ENCODE results near the gene ZNF136. TPM values are rescaled to one million over a fixed set of nuclear protein-coding genes. Genes with fewer than 3 reads are reported as not detected.

Gene ZNF136
- polyA plus RNA-seq, 1 experiment: 4.0 TPM

- peak; percentile 43 for DNase-seq (ENCODE audit: low read depth, low spot score)
- POLR2A ChIA-PET: interaction anchor here (0.6 to 0.8 kb wide), 5 partner anchors 17 to 285 kb away, joined by 3 to 8 read pairs (median 4); partner anchors contain the start of genes ZNF20 and ZNF443
- Histone ChIP-seq H3K27me3 (ENCODE audit: control insufficient read depth, insufficient read depth, low read length) (no peaks in the 10 kb centered on the region), H3K9me3 (ENCODE audit: control insufficient read depth, insufficient read depth, low read length) (peaks cover 22% of the 10 kb centered on the region; the same call in 1 of the 2 replicates), H3K4me3 (ENCODE audit: low read depth, low read length) (peak within 1 kb of the TSS; percentile 84), H3K27ac (ENCODE audit: low read depth, low read length) (no peak within 1 kb of the TSS)
- TF ChIP-seq CTCF (IDR thresholded peaks at IDR 0.05; ENCODE audit: low read depth, low read length): no peak
- CTCF ChIA-PET: interaction anchor here (1.5 kb wide), 1 partner anchor 97 kb away, joined by 6 read pairs; no protein-coding TSS in a partner anchor
Measured at GRCh38 chr19:12156223-12157058, 6.5 kb upstream of the ZNF136 start, which contains the start of gene ZNF625. TSS of gene ZNF625 (minus strand) at chr19:12156734. CDS start at chr19:12156558, 176 bp downstream.

GRCh38 chr19:12159773-12160414, 3.0 kb upstream of the ZNF136 start:
- Histone ChIP-seq H3K4me3 (ENCODE audit: low read depth, low read length) (no peak overlapping the region), H3K9me3 (ENCODE audit: control insufficient read depth, insufficient read depth, low read length) (peaks cover 17% of the 10 kb centered on the region; the same call in 1 of the 2 replicates), H3K27ac (ENCODE audit: low read depth, low read length) (no peak overlapping the region), H3K27me3 (ENCODE audit: control insufficient read depth, insufficient read depth, low read length) (no peaks in the 10 kb centered on the region)
- ChIA-PET CTCF (interaction anchor here (0.7 kb wide), 1 partner anchor 14 kb away, joined by 5 read pairs; no protein-coding TSS in a partner anchor), POLR2A (interaction anchor here (0.6 kb wide), 1 partner anchor 16 kb away, joined by 4 read pairs; no protein-coding TSS in a partner anchor)
- no peak for TF ChIP-seq CTCF (IDR thresholded peaks at IDR 0.05; ENCODE audit: low read depth, low read length)
- DNase-seq (ENCODE audit: low read depth, low spot score): no peak

- ChIA-PET POLR2A (interaction anchor here (0.5 to 1.5 kb wide), 2 partner anchors 167 to 278 kb away, joined by 3 read pairs; partner anchors contain the start of gene ZNF443), CTCF (interaction anchor here (2.0 kb wide), 2 partner anchors 21 to 103 kb away, joined by 5 to 8 read pairs; no protein-coding TSS in a partner anchor)
- Histone ChIP-seq H3K27me3 (ENCODE audit: control insufficient read depth, insufficient read depth, low read length) (no peaks in the 10 kb centered on the region), H3K9me3 (ENCODE audit: control insufficient read depth, insufficient read depth, low read length) (peaks cover 17% of the 10 kb centered on the region; the same call in 1 of the 2 replicates), H3K4me3 (ENCODE audit: low read depth, low read length) (peak overlapping the region; percentile 92), H3K27ac (ENCODE audit: low read depth, low read length) (peak overlapping the region; percentile 21)
- DNase-seq (ENCODE audit: low read depth, low spot score): no peak
- no peak for TF ChIP-seq CTCF (IDR thresholded peaks at IDR 0.05; ENCODE audit: low read depth, low read length)
Measured at GRCh38 chr19:12162513-12162881, 399 bp upstream of the ZNF136 start.

GRCh38 chr19:12163826-12164225, 930 bp downstream of the ZNF136 start:
- no peaks in the 10 kb centered on the region for H3K27me3 ChIP-seq (ENCODE audit: control insufficient read depth, insufficient read depth, low read length)
- ChIA-PET CTCF (interaction anchor here (2.0 kb wide), 1 partner anchor 22 kb away, joined by 5 read pairs; no protein-coding TSS in a partner anchor), POLR2A (interaction anchor here (0.5 to 1.5 kb wide), 5 partner anchors 46 to 709 kb away, joined by 3 to 10 read pairs (median 3); partner anchors contain the start of genes ZNF44, ZNF443 and ZNF799)
- H3K27ac ChIP-seq (ENCODE audit: low read depth, low read length): peak overlapping the region; percentile 47
- peaks cover 9% of the 10 kb centered on the region; the same call in 1 of the 2 replicates for H3K9me3 ChIP-seq (ENCODE audit: control insufficient read depth, insufficient read depth, low read length)
- no peak for TF ChIP-seq CTCF (IDR thresholded peaks at IDR 0.05; ENCODE audit: low read depth, low read length)
- DNase-seq (ENCODE audit: low read depth, low spot score): no peak
- peak overlapping the region; percentile 92 for H3K4me3 ChIP-seq (ENCODE audit: low read depth, low read length)
